ENCODE results near the gene GGA1.

The GGA1 gene

DNA sequence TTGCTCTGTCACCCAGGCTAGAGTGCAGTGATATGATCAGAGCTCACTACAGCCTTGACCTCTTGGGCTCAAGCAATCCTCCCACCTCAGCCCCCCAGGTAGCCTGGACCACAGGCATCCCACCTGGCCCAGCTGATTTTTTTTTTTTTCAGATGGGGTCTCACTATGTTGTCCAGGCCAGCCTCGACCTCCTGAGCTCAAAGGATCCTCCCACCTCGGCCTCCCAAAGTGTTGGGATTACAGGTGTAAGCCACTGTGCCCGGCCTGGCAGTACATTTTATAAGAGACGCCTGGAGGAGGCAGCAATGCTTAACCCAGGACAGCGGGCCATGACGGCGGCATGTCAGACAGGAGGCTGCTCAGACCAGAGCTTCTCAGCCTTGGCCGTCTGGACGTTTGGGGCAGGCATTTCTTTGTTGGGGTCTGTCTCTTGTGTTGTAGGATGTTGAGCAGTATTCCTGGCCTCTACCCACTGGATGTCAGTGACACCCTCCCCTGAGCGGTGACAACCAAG is 33.1 kb upstream of the GGA1 start:
- Histone ChIP-seq H3K27ac (ENCODE audit: low read depth, low read length, poor library complexity, severe bottlenecking) (no peak overlapping the region), H3K79me2 (ENCODE audit: insufficient read depth, low read length) (no peaks in the 10 kb centered on the region), H4K20me1 (ENCODE audit: insufficient read depth, low read length) (no peaks in the 10 kb centered on the region), H3K9me2 (ENCODE audit: low read depth, low read length) (no peaks in the 10 kb centered on the region), H3K36me3 (ENCODE audit: insufficient read depth, low read length) (no peaks in the 10 kb centered on the region), H3K27me3 (ENCODE audit: insufficient read depth, low read length) (peaks cover 4% of the 10 kb centered on the region; the same call in 1 of the 2 replicates), H3F3A (ENCODE audit: insufficient read depth, low read length) (no peaks in the 10 kb centered on the region), H3K4me3 (ENCODE audit: low read depth, low read length, poor library complexity, severe bottlenecking) (no peak overlapping the region), H3K4me1 (ENCODE audit: insufficient read depth, low read length, severe bottlenecking) (no peaks in the 10 kb centered on the region), H3K4me2 (ENCODE audit: low read length) (no peak overlapping the region), H3K9ac (ENCODE audit: low read length) (no peak overlapping the region), H3K9me3 (ENCODE audit: low read length) (no peaks in the 10 kb centered on the region), H2AFZ (ENCODE audit: low read length) (no peak overlapping the region)
- TF ChIP-seq, protein P1, sequence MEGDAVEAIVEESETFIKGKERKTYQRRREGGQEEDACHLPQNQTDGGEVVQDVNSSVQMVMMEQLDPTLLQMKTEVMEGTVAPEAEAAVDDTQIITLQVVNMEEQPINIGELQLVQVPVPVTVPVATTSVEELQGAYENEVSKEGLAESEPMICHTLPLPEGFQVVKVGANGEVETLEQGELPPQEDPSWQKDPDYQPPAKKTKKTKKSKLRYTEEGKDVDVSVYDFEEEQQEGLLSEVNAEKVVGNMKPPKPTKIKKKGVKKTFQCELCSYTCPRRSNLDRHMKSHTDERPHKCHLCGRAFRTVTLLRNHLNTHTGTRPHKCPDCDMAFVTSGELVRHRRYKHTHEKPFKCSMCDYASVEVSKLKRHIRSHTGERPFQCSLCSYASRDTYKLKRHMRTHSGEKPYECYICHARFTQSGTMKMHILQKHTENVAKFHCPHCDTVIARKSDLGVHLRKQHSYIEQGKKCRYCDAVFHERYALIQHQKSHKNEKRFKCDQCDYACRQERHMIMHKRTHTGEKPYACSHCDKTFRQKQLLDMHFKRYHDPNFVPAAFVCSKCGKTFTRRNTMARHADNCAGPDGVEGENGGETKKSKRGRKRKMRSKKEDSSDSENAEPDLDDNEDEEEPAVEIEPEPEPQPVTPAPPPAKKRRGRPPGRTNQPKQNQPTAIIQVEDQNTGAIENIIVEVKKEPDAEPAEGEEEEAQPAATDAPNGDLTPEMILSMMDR (IDR thresholded peaks at IDR 0.05; ENCODE audit: low read length), result no peak
- TF ChIP-seq EZH2 (IDR thresholded peaks at IDR 0.05; ENCODE audit: borderline replicate concordance, low read length), result no peak

- Histone ChIP-seq H3K27ac (ENCODE audit: low read depth, low read length, poor library complexity, severe bottlenecking) (no peak overlapping the region), H3K4me2 (ENCODE audit: low read length) (no peak overlapping the region), H3F3A (ENCODE audit: insufficient read depth, low read length) (no peaks in the 10 kb centered on the region), H4K20me1 (ENCODE audit: insufficient read depth, low read length) (no peaks in the 10 kb centered on the region), H3K4me1 (ENCODE audit: insufficient read depth, low read length, severe bottlenecking) (no peaks in the 10 kb centered on the region), H3K36me3 (ENCODE audit: insufficient read depth, low read length) (no peaks in the 10 kb centered on the region), H3K9me2 (ENCODE audit: low read depth, low read length) (no peaks in the 10 kb centered on the region), H3K9ac (ENCODE audit: low read length) (no peak overlapping the region), H3K27me3 (ENCODE audit: insufficient read depth, low read length) (no peaks in the 10 kb centered on the region), H2AFZ (ENCODE audit: low read length) (no peak overlapping the region), H3K9me3 (ENCODE audit: low read length) (no peaks in the 10 kb centered on the region), H3K4me3 (ENCODE audit: low read depth, low read length, poor library complexity, severe bottlenecking) (no peak overlapping the region), H3K79me2 (ENCODE audit: insufficient read depth, low read length) (no peaks in the 10 kb centered on the region)
- TF ChIP-seq EZH2 (IDR thresholded peaks at IDR 0.05; ENCODE audit: borderline replicate concordance, low read length), result no peak
- TF ChIP-seq, protein P1 (IDR thresholded peaks at IDR 0.05; ENCODE audit: low read length), result no peak
Measured at GRCh38 chr22:37578002-37578401, 30.6 kb upstream of the GGA1 start.

DNA sequence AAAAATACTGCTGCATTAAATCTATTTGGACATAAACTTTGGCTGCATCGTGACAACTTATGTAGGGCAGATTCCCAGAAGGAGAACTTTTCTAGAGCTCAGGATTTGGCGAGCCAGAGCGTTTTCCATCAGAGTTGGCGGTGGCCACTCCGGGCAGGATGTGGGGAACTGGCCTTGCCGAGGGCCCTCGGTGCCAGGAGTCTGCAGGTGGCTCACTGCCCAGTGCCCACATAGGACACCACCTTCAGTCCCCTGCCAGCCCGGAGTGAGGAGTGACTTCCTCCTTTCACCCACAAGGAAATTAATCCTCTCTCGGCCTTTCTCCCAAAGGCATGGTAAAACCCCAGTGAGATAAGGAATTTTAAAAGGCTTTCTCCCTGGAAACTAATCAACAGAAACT is 27.1 kb upstream of the GGA1 start:
- H3K27me3 ChIP-seq (ENCODE audit: insufficient read depth, low read length), result peaks cover 4% of the 10 kb centered on the region; the same call in 1 of the 2 replicates
- no peaks in the 10 kb centered on the region for H3K4me1 ChIP-seq (ENCODE audit: insufficient read depth, low read length, severe bottlenecking)
- H3K9ac ChIP-seq (ENCODE audit: low read length), result no peak overlapping the region
- H3K36me3 ChIP-seq (ENCODE audit: insufficient read depth, low read length), result no peaks in the 10 kb centered on the region
- no peak overlapping the region for H3K4me2 ChIP-seq (ENCODE audit: low read length)
- H3K27ac ChIP-seq (ENCODE audit: low read depth, low read length, poor library complexity, severe bottlenecking), result no peak overlapping the region
- no peaks in the 10 kb centered on the region for H3K79me2 ChIP-seq (ENCODE audit: insufficient read depth, low read length)
- H2AFZ ChIP-seq (ENCODE audit: low read length), result no peak overlapping the region
- no peak for TF ChIP-seq EZH2 (IDR thresholded peaks at IDR 0.05; ENCODE audit: borderline replicate concordance, low read length)
- TF ChIP-seq, protein P1 (IDR thresholded peaks at IDR 0.05; ENCODE audit: low read length), result no peak
- no peaks in the 10 kb centered on the region for H4K20me1 ChIP-seq (ENCODE audit: insufficient read depth, low read length)
- H3K9me2 ChIP-seq (ENCODE audit: low read depth, low read length), result no peaks in the 10 kb centered on the region
- H3K4me3 ChIP-seq (ENCODE audit: low read depth, low read length, poor library complexity, severe bottlenecking), result no peak overlapping the region
- no peaks in the 10 kb centered on the region for H3K9me3 ChIP-seq (ENCODE audit: low read length)
- H3F3A ChIP-seq (ENCODE audit: insufficient read depth, low read length), result no peaks in the 10 kb centered on the region

Measured in OCI-LY1 (cell line).